K562 (cell line): ENCODE results near the gene OLFML3. TPM values are rescaled to one million over a fixed set of nuclear protein-coding genes. Genes with fewer than 3 reads are reported as not detected.

Experiments
- ARNT ChIP-seq, 2 experiments: fragments of 450-650 bp; IDR thresholded peaks; 2 replicates each; pipeline ENCODE4 v1.6.1; 2016; ENCODE audit warnings: mild to moderate bottlenecking in 1 of 2
- CTCF ChIP-seq, 3 experiments: IDR thresholded peaks in 2 of 3; conservative IDR thresholded peaks in 1 of 3; 2 replicates each; pipeline ENCODE4 v1.5.1; 2011 to 2012; ENCODE audit warnings: low read length in 3 of 3, mild to moderate bottlenecking in 3 of 3, control low read depth in 2 of 3, improper control_type of control experiment in 1 of 3, inconsistent platforms in 1 of 3, low read depth in 1 of 3, mixed read lengths in 1 of 3, moderate library complexity in 1 of 3; ENCODE audit not compliant: insufficient read depth in 2 of 3
- CXXC5 ChIP-seq: fragments of 250-450 bp; sonication (Bioruptor Pico); IDR thresholded peaks from 2 replicates; pipeline ENCODE4 v1.8.0; 2022; ENCODE audit warnings: inconsistent platforms, mild to moderate bottlenecking, moderate library complexity
- GTF2A2 ChIP-seq: IDR thresholded peaks from 2 replicates; pipeline ENCODE4 v1.6.1; 2016; ENCODE audit warnings: mild to moderate bottlenecking, missing genetic modification characterization, missing compliant biosample characterization
- ILF3 ChIP-seq: fragments of 450-650 bp; IDR thresholded peaks from 2 replicates; pipeline ENCODE4 v1.6.1; 2018; ENCODE audit warnings: antibody characterized with exemption, mild to moderate bottlenecking, moderate library complexity, borderline replicate concordance
- ILK ChIP-seq: fragments of 450-650 bp; IDR thresholded peaks from 2 replicates; pipeline ENCODE4 v1.6.1; 2016; ENCODE audit warnings: missing genetic modification characterization, low read depth, mild to moderate bottlenecking, missing compliant biosample characterization, moderate library complexity, borderline replicate concordance
- JUNB ChIP-seq: fragments of 450-650 bp; formaldehyde crosslinking; conservative IDR thresholded peaks from 2 replicates; pipeline ENCODE4 v1.4.0; 2020; ENCODE audit warnings: mild to moderate bottlenecking
- KDM1A ChIP-seq, 2 experiments: fragments of 450-650 bp; IDR thresholded peaks; 2 replicates each; pipeline ENCODE4 v1.6.1; 2016; ENCODE audit warnings: mild to moderate bottlenecking in 2 of 2
- MAZ ChIP-seq, 2 experiments: fragments of 450-650 bp in 1 of 2; sonication (generic) in 1 of 2; formaldehyde crosslinking; IDR thresholded peaks in 1 of 2; conservative IDR thresholded peaks in 1 of 2; 2 replicates each; pipeline versions ENCODE4 v1.4.0 to v1.5.0; 2020; ENCODE audit warnings: mild to moderate bottlenecking in 1 of 2, missing genetic modification reagents in 1 of 2
- NCOR1 ChIP-seq: fragments of 450-650 bp; IDR thresholded peaks from 2 replicates; pipeline ENCODE4 v1.6.1; 2016; ENCODE audit warnings: mild to moderate bottlenecking, moderate library complexity
- POLR2H ChIP-seq: IDR thresholded peaks from 2 replicates; pipeline ENCODE4 v1.6.1; 2016; ENCODE audit warnings: missing genetic modification characterization, low read depth, mild to moderate bottlenecking, control low read depth, missing compliant biosample characterization, moderate library complexity
- RAD21 ChIP-seq, 2 experiments: fragments of 250-450 bp in 1 of 2; fragments of 450-650 bp in 1 of 2; sonication (Bioruptor Pico) in 1 of 2; formaldehyde crosslinking in 1 of 2; IDR thresholded peaks in 1 of 2; conservative IDR thresholded peaks in 1 of 2; 2 replicates each; pipeline versions ENCODE4 v1.4.0 to v1.8.0; 2020 to 2022; ENCODE audit warnings: mild to moderate bottlenecking in 2 of 2, moderate library complexity in 1 of 2
- RB1 ChIP-seq: fragments of 450-650 bp; IDR thresholded peaks from 2 replicates; pipeline ENCODE4 v1.6.1; 2017; ENCODE audit warnings: low read depth, mild to moderate bottlenecking
- SAP30 ChIP-seq: fragments of 200-600 bp; sonication (generic); IDR thresholded peaks from 2 replicates; pipeline ENCODE4 v1.6.1; 2012; ENCODE audit warnings: borderline replicate concordance, low read depth, mild to moderate bottlenecking, moderate library complexity, low read length, control low read depth, inconsistent platforms; ENCODE audit not compliant: insufficient read depth, poor library complexity, severe bottlenecking
- SMAD4 ChIP-seq: fragments of 250-450 bp; sonication (Bioruptor Pico); conservative IDR thresholded peaks from 2 replicates; pipeline ENCODE4 v1.8.0; 2021; ENCODE audit warnings: inconsistent platforms, mild to moderate bottlenecking, moderate library complexity
- SMARCA4 ChIP-seq: fragments of 450-650 bp; IDR thresholded peaks from 2 replicates; pipeline ENCODE4 v1.6.1; 2016
- SMARCA5 ChIP-seq: fragments of 450-650 bp; IDR thresholded peaks from 2 replicates; pipeline ENCODE4 v1.6.1; 2016
- SRF ChIP-seq, 2 experiments: fragments of 250-450, 450-650 bp in 1 of 2; sonication (Bioruptor Pico) in 1 of 2; sonication (generic) in 1 of 2; formaldehyde crosslinking; IDR thresholded peaks; 2 replicates each; pipeline versions ENCODE4 v1.5.0 to v1.5.1; 2020 to 2022; ENCODE audit warnings: mild to moderate bottlenecking in 1 of 2, missing genetic modification reagents in 1 of 2
- TEAD4 ChIP-seq, 2 experiments: sonication (generic) in 1 of 2; formaldehyde crosslinking in 1 of 2; IDR thresholded peaks; 2 replicates each; pipeline versions ENCODE4 v1.6.1 to v1.8.0; 2012 to 2022; ENCODE audit warnings: borderline replicate concordance in 1 of 2, inconsistent platforms in 1 of 2, low read length in 1 of 2, mild to moderate bottlenecking in 1 of 2, missing genetic modification reagents in 1 of 2
- XRCC3 ChIP-seq: fragments of 450-650 bp; IDR thresholded peaks from 2 replicates; pipeline ENCODE4 v1.6.1; 2017; ENCODE audit warnings: mild to moderate bottlenecking, moderate library complexity
- ZNF41 ChIP-seq: fragments of 250-450 bp; sonication (Bioruptor Pico); conservative IDR thresholded peaks from 2 replicates; pipeline ENCODE4 v1.4.0; 2020; ENCODE audit warnings: mild to moderate bottlenecking
- ZNF79 ChIP-seq: fragments of 250-450 bp; sonication (Bioruptor Pico); IDR thresholded peaks from 2 replicates; pipeline ENCODE4 v1.4.0; 2020; ENCODE audit warnings: low read depth, mild to moderate bottlenecking, moderate library complexity
- polyA plus RNA-seq, 8 experiments: library from polyadenylated mRNA; depleted of rRNA in 4 of 8; stranded (reverse) in 5 of 8; unstranded in 3 of 8; fragments of >200 nt; fragmentation: Nextera tagmentation in 2 of 8; fragmentation: Illumina TruSeq in 1 of 8; extraction: Ambion mirVana in 2 of 8; extraction: Trizol in 1 of 8; gene quantifications; 2 replicates each; pipeline versions ENCODE4 v1.2.1 to v1.2.3, GENCODE V29; 2011 to 2014; ENCODE audit warnings: inconsistent platforms in 1 of 8, missing spikeins in 1 of 8
- total RNA-seq, 7 experiments: library from RNA; depleted of rRNA in 6 of 7; stranded (reverse); fragments of >200 nt in 6 of 7; fragmentation: Illumina TruSeq in 2 of 7; extraction: Trizol in 2 of 7; gene quantifications; 2 replicates each; pipeline versions ENCODE4 v1.2.1 to v1.2.3, GENCODE V29; 2011 to 2021; ENCODE audit warnings: low replicate concordance in 1 of 7
- TF ChIP-seq, protein P1 (sequence below): IDR thresholded peaks from 2 replicates; pipeline ENCODE4 v1.6.1; 2011; ENCODE audit warnings: borderline replicate concordance, low read depth, mild to moderate bottlenecking, moderate library complexity, low read length; ENCODE audit not compliant: insufficient read depth, poor library complexity, severe bottlenecking

Gene OLFML3
- total and polyA plus RNA-seq, 9 of the 15 experiments (the other 6 are each of a cell fraction or from before 2014, with no cell fraction given): 0.07 to 0.13 (median 0.07) TPM; not detected in 6

DNA sequence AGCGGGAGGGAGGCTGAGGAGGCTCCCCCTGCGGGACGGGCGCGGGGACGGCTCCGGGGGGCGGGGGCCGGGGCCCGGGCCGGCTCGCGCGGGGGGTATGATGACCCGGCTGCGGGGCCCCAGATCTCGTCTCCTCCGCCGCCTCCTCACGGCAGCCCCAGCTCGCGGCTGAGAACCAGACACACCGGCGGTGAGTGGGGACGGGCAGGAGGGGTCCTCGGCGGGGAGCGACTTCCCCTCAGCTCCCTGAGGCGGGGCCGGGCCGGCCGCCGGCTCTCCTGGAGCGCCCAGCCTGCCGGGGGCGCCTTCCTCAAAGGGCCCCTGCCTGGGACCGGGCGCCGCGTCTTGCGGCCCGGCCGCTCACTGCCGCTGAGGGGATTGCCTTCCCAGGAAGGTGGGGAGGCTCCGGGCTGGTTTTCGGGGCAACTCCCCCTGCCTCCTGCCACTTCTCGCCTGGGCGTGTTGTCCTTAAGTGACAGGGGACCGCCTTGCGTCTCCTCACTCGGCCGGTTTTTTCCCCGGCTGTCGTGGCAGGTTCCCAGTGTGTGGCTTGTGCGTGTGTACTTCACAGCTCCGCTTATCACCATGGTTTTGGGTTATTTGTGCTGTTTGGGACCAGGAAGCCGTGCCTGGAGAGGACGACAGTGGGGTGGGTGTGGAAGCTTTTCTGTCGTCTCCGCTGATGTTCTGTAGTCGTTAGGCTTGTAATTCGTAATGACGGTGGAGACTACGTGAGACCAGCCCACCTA lies 49.4 kb upstream of the OLFML3 start (continued):
- TF ChIP-seq SMAD4: peak; percentile 51
- no peak for TF ChIP-seq XRCC3
- peak in 1 of 2 experiments; percentile 39; a peak in 3 of 4 replicates for TF ChIP-seq RAD21 (CRISPR knock-in tag; conservative IDR thresholded peaks at IDR 0.05 in 1 of 2, IDR thresholded peaks at IDR 0.05 in 1 of 2)
- TF ChIP-seq SMARCA4: 0 out of 2 replicates have a peak, but pooled peaks have one; percentile 13
- TF ChIP-seq ILF3: 0 out of 2 replicates have a peak, but pooled peaks have one; percentile 60
- TF ChIP-seq ILK (tag): no peak
- TF ChIP-seq SAP30: peak; percentile 80
- TF ChIP-seq, protein P1, sequence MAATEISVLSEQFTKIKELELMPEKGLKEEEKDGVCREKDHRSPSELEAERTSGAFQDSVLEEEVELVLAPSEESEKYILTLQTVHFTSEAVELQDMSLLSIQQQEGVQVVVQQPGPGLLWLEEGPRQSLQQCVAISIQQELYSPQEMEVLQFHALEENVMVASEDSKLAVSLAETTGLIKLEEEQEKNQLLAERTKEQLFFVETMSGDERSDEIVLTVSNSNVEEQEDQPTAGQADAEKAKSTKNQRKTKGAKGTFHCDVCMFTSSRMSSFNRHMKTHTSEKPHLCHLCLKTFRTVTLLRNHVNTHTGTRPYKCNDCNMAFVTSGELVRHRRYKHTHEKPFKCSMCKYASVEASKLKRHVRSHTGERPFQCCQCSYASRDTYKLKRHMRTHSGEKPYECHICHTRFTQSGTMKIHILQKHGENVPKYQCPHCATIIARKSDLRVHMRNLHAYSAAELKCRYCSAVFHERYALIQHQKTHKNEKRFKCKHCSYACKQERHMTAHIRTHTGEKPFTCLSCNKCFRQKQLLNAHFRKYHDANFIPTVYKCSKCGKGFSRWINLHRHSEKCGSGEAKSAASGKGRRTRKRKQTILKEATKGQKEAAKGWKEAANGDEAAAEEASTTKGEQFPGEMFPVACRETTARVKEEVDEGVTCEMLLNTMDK: peak; percentile 98
- TF ChIP-seq JUNB (CRISPR knock-in tag): peak; percentile 39; the same call in 1 of the 2 replicates
- no peak for TF ChIP-seq ZNF79 (CRISPR knock-in tag)
- TF ChIP-seq POLR2H (tag): no peak
- TF ChIP-seq KDM1A (IDR thresholded peaks at IDR 0.05): no peak
- no peak for TF ChIP-seq SMARCA5
- no peak for TF ChIP-seq TEAD4 (IDR thresholded peaks at IDR 0.05; ENCODE audit: low read length)
- TF ChIP-seq TEAD4 (CRISPR knock-in tag; IDR thresholded peaks at IDR 0.05; ENCODE audit: borderline replicate concordance): no peak
- 0 out of 2 replicates have a peak, but pooled peaks have one; percentile 40 for TF ChIP-seq GTF2A2 (tag)
- TF ChIP-seq CTCF (IDR thresholded peaks at IDR 0.05 in 2 of 3, conservative IDR thresholded peaks at IDR 0.05 in 1 of 3; ENCODE audit: insufficient read depth in 2 of 3, low read depth in 1 of 3, low read length in 3 of 3): peak; percentile 36 to 66 (median 47); a peak in 5 of 6 replicates
- 0 out of 2 replicates have a peak, but pooled peaks have one; percentile 8 for TF ChIP-seq ZNF41
- TF ChIP-seq MAZ (CRISPR knock-in tag; conservative IDR thresholded peaks at IDR 0.05 in 1 of 2, IDR thresholded peaks at IDR 0.05 in 1 of 2): peak in 1 of 2 experiments; percentile 9; a peak in 2 of 4 replicates
- 0 out of 4 replicates have a peak, but pooled peaks of 1 of the 2 experiments have one; percentile 42 for TF ChIP-seq SRF (CRISPR knock-in tag; IDR thresholded peaks at IDR 0.05)
- no peak for TF ChIP-seq ARNT (IDR thresholded peaks at IDR 0.05)
- peak; percentile 57 for TF ChIP-seq CXXC5
- TF ChIP-seq RB1: peak; percentile 33; the same call in 1 of the 2 replicates
- no peak for TF ChIP-seq NCOR1
